CD4-positive, alpha-beta T cell treated with Interleukin-4 for 1 hour (primary cell): ENCODE data around the gene ZNF605.
"Not testable (repeated sequence)": the region's sequence is repeated elsewhere in the genome, so short reads cannot be mapped to it uniquely, and the experiment has no call there.

Experiments
- DNase-seq, 2 donors: peaks; one replicate each; pipeline ENCODE4 v3.0.0-alpha.2; 2020 to 2022

ZNF605 gene

DNA sequence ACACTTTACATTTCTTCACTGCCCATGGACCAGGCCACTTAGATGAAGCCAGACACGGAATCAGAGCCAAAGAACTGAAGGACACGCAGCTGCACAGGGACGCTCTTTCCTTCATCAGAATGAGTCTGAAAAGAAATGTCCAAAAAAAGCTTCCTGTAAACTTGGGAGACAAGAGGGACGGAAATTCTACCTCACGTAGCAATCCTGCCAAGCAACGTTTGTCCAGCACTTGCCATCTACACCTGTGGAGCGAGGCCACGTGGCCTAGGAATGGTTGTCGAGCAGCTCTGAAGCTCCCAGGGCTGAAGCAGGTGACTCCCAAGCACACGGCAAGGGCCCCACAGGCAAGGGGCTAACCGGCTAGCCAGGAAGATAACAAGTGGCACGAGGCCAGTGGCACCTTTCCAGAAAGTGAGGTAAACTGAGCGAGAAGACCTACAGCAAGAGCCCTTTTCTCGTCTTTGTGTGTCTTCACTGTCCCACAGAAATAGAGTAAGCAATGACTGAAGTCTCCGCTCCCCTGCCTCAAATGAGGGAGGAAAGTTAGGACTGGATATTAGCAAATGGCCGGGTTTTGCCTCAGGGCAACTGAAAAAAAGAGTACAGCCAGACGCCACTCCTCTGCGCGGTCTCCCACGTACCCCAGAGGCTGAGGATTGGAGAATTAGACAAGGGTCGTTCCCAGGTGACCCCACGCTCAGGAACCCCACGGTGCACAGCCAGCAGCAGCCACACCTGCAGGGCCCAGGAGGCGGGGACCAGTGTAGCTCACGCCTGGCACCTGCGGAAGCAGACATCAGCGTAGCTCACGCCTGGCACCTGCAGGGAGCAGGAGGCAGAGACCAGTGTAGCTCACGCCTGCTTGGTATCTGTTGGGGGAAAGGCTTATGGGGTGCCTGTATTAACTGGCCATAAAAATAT is 7.7 kb downstream of the ZNF605 start:
- no peak for DNase-seq

DNA sequence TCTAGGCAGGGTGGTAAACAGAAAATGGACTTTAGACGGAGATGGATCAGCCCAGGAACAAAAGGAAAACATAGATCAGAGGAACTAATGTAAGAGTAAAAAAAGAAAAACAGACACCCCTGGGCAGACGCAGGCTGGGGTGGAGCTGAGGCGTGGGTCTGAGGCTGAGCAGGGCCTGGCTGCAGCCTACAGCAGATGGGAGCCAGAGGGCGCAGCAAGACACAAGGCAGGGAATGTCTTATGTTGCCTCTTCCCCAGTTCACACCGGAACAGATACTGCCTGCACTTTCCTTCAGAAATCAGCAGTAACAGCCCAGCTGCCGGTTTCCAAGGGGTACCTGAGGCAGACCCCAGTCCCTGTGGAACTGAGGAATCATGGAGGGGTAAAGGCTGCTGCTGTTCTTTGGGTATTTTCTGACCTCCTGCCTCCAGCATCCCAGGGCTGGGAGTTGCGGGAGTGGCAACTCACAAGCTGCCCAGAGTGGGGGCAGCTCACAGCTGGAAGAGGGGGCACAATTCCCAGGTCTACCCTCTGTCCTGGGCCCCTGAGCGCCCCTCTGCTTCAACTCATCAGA is 9.8 kb downstream of the ZNF605 start:
- DNase-seq = no peak

DNA sequence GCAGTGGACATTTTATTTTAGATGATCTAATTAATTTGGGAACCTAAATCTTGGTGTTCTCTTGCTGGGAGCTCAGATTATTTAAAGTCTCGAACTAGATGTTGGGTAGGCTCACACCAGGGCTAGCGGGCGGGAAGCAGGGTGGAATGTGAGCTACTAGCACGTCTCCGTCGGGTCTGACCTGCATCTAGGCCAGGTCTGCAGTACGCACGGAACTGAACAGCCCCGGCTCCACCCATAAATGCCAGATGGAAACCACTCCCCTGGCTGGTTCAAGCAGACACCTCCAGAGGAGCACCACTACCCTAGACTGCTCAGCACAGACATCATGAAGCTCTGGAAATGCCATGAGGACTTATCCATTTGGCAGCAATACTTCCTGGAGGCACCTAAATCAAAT is 10.3 kb downstream of the ZNF605 start:
- DNase-seq = no peak

DNA sequence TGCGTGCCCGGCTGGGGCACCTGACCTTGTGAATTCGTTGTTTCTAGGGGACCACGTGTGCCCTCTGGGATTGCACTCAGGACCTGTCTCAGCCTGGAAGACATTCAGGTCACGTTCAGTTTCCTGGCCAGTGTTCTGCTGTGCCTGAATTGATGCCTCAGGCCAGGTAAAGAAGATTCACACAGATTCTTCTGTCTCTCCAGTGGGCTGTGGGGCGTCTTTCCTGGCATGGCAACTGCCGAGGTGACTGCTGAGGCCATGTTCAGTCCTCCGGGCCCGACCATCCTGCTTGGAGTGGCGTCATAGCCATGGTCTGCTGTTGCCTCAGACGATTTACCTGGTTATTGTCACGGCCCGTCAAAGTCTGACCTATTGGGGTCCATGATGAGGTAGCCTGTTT is 13.5 kb downstream of the ZNF605 start:
- no peak for DNase-seq

DNA sequence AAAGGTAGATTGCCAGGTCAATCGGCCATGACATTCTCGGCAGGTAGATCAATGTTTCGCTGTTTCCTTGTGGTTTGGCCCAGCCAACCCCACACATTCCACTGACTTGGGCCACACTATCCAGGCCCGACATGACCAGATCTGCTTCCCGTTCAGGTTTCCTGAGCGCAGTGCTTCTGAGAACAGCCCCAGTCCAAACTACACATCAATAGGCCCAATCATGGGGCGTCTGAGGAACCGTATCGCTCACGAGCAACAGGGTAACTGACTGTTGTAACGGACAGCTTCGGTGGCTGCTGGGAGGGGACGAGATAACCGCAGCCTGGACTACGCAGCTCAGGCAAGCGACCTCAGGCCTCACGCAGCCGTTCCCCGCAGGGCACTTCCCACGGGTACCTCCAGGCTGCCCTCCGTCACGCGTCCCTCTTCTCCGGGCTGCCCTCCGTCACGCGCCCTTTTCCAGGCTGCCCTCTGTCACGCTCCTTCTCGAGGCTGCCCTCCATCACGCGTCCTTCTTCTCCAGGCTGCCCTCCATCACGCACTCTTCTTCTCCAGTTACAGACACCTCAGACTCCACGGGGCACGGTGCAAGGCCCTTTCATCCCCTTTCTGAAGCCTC is 14.7 kb downstream of the ZNF605 start:
- no peak for DNase-seq

DNA sequence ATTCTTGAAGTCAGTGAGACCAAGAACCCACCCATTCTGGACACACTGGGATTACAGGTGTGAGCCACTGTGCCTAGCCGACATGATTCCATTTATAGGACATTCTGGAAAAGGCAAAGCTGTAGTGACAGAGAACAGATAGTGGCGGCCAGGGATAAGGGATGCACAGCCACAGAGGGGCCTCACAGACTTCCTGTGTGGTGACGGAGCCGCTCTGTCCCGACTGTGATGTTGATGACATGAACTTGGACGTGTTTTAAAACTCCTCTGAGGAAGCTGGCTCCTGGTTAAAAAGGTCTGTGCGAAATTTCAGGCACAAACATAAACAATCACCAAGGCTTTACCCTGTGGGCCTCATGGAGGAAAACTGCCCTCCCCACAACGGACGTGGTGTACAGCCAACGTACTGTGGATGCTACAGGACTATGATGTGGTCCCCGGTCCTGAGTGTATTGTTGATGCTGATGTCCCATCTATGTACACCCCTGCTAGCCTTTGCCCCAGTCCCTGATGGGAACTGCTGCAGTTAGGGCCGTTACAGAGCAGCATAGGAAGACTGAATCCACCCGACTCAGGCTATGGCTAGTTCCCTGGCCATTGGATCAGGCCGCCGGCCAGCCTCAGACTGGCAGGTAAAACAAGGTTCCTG is 15.9 kb downstream of the ZNF605 start:
- no peak for DNase-seq

DNA sequence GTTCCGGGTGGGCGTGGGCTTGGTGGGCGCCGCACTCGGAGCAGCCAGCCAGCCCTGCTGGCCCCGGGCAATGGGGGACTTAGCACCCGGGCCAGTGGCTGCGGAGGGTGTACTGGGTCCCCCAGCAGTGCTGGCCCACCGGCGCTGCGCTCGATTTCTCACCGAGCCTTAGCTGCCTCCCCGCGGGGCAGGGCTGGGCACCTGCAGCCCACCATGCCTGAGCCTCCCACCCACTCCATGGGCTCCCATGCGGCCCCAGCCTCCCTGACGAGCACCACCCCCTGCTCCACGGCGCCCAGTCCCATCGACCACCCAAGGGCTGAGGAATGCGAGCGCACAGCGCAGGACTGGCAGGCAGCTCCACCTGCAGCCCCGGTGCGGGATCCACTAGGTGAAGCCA is 17.3 kb downstream of the ZNF605 start:
- DNase-seq = not testable (repeated sequence)

DNA sequence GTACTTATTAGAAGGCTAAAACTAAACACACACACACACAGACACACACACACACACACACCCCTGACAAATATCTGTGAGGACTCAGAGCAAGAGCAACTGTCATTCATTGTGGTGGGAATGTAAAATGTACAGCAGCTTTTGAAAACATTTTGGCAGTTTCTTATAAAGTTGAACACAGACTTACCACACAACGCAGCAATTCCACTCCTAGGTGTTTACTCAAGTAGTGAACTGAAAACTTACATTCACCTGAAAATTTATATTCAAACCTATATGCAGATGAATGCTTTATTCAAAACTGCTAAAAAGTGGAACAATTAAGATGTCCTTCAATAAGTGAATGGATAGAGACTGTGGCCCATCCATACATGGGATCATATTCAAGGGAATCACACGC is 18.6 kb downstream of the ZNF605 start:
- no peak for DNase-seq

DNA sequence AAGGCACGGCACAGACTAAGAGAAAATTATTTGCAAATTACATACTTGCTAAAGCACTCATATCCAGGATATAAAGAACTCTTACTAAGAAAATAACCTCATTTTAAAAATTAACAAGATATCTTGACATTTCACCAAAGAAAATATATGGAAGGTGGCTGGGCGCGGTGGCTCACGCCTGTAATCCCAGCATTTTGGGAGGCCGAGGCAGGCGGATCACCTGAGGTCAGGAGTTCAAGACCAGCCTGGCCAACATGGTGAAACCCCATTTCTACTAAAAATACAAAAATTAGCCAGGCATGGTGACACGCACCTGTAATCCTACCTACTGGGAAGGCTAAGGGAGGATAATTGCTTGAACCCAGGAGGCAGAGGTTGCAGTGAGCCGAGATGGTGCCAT is 19.2 kb downstream of the ZNF605 start:
- DNase-seq = not testable (repeated sequence)

DNA sequence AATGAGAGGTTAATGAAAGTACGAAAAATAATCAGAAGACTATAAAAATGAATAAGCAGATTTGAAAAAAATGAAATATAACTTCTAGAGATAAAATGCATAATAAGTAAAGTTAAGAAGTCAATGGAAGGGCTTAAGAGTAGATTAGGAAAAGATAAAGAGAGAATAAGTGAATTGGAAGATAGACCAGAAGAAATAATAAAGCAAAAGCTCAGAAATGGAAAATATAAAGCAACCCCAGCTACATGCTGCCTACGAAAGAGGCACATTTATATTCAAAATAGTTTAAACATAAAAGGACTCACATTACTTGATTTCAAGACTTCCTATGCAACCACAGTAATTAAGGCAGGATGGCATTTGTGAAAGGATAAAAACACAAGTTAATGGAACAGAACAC is 19.9 kb downstream of the ZNF605 start:
- no peak for DNase-seq

DNA sequence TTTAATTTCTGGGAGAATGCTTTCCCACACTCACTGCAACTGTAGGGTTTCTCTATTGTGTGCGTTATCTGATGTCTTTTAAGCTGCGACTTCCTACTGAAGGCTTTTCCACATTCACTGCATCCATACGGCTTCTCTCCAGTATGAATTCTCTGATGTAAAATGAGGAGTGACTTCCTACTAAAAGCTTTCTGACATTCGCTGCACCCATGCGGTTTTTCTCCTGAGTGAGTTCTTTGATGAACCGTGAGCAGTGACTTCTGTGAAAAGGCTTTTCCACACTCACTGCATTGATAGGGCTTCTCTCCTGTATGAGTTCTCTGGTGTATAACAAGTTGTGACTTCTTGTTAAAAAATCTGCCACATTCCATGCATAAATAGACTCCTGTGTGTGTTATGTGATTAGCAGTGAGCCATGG is 29.7 kb downstream of the ZNF605 start:
- no peak for DNase-seq

DNA sequence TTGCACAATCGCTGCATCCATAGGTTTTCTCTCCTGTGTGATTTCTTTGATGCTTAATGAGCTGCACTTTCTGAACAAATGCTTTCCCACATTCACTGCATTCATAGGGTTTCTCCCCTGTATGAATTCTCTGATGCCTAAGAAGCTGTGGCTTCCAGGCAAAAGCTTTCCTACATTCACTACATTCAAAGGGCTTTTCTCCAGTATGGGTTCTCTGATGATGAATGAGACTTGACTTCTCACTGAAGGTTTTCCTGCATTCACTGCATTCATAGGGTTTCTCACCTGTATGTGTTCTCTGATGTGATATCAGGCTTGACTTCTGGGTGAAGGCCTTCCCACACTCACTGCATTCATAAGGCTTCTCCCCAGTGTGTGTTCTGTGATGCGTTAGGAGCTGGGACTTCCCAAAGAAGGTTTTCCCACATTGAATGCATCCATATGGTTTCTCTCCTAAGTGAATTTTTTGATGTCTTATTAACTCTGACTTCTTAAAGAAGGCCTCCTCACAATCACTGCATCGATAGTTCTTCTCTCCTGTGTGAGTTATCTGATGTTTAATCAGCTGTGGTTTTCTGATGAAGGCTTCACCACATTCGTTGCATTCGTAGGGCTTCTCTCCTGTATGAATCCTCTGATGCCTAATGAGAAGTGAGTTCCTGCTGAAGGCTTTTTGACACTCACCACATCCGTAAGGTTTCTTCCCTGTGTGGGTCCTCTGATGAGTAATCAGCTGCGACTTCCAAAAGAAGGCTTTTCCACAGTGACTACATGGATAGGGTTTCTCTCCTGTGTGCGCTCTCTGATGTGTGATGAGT is 30.3 kb downstream of the ZNF605 start:
- DNase-seq = no peak

DNA sequence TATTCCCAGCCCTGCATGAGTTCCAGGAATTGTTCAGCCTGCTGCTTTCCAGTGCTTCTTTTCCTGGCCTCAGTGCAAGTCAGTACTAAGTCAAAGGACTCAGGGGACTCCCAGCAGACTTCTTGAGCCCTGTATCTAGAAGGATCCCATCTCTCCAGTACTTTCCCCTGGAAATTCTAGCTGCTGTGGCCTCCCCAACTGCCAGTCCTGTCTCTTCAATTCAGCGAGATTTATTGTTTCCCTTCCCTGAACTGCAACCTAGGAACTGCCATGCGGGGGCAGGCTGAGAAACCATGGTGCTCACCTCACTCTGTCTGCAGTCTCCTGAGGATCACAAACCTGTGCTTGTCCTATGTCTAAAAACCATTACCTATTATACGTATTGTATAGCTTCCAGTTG is 31.8 kb downstream of the ZNF605 start:
- no peak for DNase-seq

DNA sequence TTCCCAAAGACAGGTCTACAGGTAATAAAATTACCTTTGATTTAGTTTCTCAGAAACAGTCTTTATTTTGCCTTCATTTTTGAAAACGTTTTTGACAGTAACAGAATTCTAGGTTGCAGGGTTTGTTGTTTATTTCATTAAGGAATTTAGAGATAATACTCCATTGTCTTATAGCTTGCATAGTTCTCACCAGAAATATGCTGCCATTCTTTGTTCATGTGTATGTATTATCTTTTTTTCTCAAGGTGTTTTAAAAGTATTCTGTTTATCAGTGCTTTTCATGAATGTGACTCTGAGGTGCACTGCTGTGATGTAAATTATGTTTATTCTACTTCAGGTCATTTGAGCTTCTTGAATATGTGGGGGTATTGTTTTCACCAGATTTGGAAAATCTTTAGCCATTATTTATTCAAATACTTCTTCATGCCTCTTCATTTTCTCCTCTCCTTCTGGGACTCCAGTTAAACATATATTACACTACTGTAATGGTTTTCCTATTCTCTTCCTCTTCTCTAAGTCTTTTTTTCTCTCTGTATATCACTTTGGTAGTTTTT is 32.7 kb downstream of the ZNF605 start:
- no peak for DNase-seq

DNA sequence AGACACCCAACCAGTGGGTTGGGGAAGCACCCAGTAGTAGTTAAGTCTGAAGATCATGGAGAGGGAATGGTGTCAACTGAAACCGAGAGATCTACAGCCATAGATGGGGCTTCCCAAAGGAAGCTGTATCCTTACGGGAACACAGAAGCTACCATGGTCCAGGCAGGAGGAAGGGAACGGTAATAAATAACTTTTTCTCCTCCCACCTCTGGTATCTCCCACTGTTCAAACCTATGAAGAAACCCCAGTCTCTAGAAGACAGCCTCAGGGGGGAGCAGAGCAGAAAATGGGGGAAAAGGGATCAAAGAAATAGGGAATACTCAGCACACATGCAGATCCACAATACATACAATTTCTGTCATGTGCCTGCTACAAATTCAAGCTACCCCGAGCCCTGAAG is 33.4 kb downstream of the ZNF605 start:
- no peak for DNase-seq

DNA sequence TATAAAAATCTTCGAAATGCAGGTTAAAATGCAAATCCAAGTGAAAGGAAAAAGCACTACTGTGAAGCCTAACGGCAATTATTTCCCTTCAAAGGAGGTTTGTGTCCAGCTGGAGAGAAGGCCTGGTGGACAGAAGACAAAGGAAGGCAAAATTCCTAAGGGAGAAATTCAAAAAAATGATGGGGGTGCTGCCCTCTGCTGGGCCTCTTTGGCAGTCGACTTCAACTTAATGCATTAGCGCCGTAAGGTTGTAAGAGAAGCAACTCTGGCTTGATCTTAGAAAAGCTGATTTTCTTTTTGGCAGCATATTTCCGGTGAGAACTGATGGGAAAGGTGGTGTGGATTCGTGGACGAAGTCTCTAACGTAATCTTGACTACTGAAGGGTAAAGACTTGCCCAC is 34.4 kb downstream of the ZNF605 start:
- no peak for DNase-seq

DNA sequence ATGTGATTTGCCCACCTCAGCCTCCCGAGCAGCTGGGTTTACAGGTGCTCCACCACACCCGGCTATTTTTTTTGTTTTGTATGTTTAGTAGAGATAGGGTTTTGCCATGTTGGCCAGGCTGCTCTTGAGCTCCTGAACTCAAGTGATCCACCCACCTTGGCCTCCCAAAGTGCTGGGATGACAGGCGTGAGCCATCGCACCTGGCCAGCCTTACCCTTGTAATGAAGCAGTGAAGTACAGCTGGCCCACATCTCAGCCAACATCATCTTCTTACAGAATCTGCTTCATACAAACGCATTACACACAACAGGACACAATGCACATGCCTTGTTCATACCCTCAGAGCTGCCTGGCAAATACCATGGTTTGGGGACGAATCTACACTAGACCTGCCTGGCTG is 37.4 kb downstream of the ZNF605 start:
- no peak for DNase-seq

DNA sequence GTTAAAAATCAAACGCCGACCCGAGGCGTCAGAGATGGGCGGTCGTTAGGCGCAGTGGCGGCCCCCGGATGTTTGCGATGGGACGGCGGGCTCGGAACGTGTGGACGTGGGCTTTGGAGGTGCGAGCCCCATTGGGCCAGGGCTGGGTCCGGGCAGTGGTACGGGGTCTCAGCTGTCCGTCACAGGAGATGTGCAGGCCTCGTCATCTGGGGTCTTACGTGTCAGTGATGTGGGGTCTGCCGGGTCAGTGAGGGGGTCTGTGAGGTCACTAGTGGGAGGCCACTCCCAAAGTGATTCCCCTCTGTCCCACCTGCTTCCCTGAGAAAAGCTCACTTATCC is 47.1 kb downstream of the ZNF605 start:
- no peak for DNase-seq

DNA sequence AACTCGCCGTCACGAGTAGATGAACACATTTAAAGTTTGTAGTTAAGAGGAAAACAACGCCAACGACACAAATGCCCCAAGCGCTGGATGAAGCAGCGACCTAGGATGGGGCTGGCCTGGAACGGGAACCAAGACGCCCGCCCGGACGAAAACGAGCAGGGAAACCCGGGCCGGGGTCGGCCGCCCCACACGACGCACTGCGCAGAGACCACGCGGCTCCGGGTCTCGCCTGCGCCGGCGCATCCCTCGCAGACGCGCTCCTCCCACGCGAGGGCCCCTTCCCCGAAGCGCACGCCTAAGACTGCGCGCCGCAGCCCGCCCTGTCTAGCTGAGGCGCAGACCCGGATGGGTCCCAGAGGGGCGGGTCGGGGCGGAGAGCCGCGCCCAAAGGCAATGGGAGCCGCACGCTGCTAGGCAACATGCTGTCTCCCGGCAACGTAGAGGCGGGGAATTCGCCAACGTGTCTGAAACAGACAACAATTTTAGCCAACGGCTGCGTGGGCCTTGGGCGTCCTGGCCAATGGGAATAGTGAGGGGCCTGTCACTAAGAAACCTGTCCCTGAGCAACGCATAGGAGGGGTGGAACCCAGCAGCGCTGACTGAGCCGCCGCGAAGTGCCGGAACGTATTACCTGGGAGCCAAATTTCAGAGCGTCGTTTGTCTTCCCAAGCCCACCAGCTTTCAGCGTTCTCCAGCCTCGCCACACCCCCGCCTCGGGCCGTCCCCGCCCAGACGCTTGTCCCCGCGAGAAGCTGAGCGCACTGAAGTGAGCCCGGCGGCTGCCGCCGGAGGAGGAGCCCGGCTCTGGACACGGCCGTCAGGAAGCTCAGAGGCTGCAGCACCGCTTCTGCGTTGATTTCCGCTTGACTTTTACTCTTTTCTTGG is 47.7 kb downstream of the ZNF605 start:
- peak; percentile 97 for DNase-seq

DNA sequence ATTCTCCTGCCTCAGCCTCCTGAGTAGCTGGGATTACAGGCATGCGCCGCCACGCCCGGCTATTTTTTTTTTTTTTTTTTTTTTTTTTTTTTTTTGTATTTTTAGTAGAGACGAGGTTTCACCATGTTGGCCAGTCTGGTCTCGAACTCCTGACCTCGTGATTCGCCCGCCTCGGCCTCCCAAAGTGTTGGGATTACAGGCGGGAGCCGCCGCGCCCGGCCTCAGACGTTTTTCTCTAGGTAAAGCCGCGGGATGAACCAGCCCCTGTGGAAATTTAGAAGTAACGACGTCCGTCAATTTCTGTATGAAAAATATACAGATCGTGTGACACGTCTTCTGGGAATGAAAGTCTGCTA is 48.3 kb downstream of the ZNF605 start:
- not testable (repeated sequence) for DNase-seq

DNA sequence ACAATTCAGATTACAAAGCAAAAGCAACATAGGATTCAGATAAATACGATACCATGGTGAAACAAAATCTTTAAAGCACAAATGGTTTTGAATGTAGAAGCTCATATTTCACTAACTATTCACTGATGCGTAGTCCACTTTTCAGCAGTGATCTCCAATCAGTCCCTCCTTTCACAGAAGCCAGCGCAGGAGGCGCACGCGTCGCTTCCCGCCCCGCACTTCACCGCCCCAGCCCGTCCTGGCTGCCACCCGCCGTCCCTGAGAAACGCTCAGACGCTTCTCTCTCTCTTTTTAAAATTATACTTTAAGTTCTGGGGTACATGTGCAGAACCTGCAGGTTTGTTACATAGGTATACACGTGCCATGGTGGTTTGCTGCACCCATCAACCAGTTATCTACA is 48.9 kb downstream of the ZNF605 start:
- DNase-seq = no peak
